GM12892 (cell line): ENCODE results near the gene HPGDS.
"Not testable (repeated sequence)": the region's sequence is repeated elsewhere in the genome, so short reads cannot be mapped to it uniquely, and the experiment has no call there.

ENCODE experiments used
- POLR2A ChIP-seq: IDR thresholded peaks from 2 replicates; pipeline ENCODE4 v1.6.1; 2011; ENCODE audit warnings: low read depth, low read length, control low read depth
- TAF1 ChIP-seq: IDR thresholded peaks from 2 replicates; pipeline ENCODE4 v1.6.1; 2011; ENCODE audit warnings: low read depth, mild to moderate bottlenecking, control low read depth, low read length, borderline replicate concordance

DNA sequence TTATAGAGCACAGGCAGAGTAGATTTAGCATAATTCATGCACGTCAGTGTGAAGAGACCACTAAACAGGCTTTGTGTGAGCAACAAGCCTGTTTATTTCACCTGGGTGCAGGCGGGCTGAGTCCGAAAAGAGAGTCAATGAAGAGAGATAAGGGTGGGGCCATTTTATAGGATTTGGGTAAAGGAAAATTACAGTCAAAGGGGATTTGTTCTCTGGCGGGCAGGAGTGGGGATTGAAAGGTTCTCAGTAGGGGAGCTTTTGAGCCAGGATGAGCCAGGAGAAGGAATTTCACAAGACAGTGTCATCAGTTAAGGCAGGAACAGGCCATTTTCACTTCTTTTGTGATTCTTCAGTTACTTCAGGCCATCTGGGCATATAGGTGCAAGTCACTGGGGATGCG, 40.3 kb upstream of the HPGDS start:
- not testable (repeated sequence) for TF ChIP-seq TAF1, POLR2A
